ENCODE results near the gene MBTPS1. TPM values are rescaled to one million over a fixed set of nuclear protein-coding genes. Genes with fewer than 3 reads are reported as not detected.

The MBTPS1 gene
- total RNA-seq, 2 donors from 2014 or later, result 79.0 to 133 TPM

- 91% methylated on average over 6 of the region's 6 CpGs for WGBS
- Histone ChIP-seq H3K27ac (no peak overlapping the region), H3K36me3 (peaks cover 0 to 7% of the 10 kb centered on the region in 2 donors), H3K4me3 (no peak overlapping the region), H3K27me3 (replicated peaks; ENCODE audit: insufficient read depth) (no peaks in the 10 kb centered on the region), H3K4me1 (replicated peaks) (no peaks in the 10 kb centered on the region), H3K9me3 (no peaks in the 10 kb centered on the region)
- intact Hi-C loops (cut with DNase I), result no loop called here
- TF ChIP-seq, protein P1, sequence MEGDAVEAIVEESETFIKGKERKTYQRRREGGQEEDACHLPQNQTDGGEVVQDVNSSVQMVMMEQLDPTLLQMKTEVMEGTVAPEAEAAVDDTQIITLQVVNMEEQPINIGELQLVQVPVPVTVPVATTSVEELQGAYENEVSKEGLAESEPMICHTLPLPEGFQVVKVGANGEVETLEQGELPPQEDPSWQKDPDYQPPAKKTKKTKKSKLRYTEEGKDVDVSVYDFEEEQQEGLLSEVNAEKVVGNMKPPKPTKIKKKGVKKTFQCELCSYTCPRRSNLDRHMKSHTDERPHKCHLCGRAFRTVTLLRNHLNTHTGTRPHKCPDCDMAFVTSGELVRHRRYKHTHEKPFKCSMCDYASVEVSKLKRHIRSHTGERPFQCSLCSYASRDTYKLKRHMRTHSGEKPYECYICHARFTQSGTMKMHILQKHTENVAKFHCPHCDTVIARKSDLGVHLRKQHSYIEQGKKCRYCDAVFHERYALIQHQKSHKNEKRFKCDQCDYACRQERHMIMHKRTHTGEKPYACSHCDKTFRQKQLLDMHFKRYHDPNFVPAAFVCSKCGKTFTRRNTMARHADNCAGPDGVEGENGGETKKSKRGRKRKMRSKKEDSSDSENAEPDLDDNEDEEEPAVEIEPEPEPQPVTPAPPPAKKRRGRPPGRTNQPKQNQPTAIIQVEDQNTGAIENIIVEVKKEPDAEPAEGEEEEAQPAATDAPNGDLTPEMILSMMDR (IDR thresholded peaks at IDR 0.05), result no peak
- TF ChIP-seq POLR2AphosphoS5 (IDR thresholded peaks at IDR 0.05), result no peak
- TF ChIP-seq POLR2A (IDR thresholded peaks at IDR 0.05), result no peak
- no peak for DNase-seq (ENCODE audit: low spot score)
These were observed 69.1 kb downstream of the MBTPS1 start for GRCh38 chr16:84047626-84048025.

GRCh38 chr16:84047206-84047605 is 69.5 kb downstream of the MBTPS1 start:
- Histone ChIP-seq H3K36me3 (peaks cover 0 to 3% of the 10 kb centered on the region in 2 donors), H3K27me3 (replicated peaks; ENCODE audit: insufficient read depth) (no peaks in the 10 kb centered on the region), H3K9me3 (no peaks in the 10 kb centered on the region), H3K4me3 (no peak overlapping the region), H3K27ac (no peak overlapping the region), H3K4me1 (replicated peaks) (no peaks in the 10 kb centered on the region)
- intact Hi-C loops (cut with DNase I), result no loop called here
- WGBS, result 89% methylated on average over 6 of the region's 6 CpGs
- TF ChIP-seq POLR2AphosphoS5 (IDR thresholded peaks at IDR 0.05), result no peak
- TF ChIP-seq, protein P1 (IDR thresholded peaks at IDR 0.05), result no peak
- TF ChIP-seq POLR2A (IDR thresholded peaks at IDR 0.05), result no peak
- no peak for DNase-seq (ENCODE audit: low spot score)

DNA sequence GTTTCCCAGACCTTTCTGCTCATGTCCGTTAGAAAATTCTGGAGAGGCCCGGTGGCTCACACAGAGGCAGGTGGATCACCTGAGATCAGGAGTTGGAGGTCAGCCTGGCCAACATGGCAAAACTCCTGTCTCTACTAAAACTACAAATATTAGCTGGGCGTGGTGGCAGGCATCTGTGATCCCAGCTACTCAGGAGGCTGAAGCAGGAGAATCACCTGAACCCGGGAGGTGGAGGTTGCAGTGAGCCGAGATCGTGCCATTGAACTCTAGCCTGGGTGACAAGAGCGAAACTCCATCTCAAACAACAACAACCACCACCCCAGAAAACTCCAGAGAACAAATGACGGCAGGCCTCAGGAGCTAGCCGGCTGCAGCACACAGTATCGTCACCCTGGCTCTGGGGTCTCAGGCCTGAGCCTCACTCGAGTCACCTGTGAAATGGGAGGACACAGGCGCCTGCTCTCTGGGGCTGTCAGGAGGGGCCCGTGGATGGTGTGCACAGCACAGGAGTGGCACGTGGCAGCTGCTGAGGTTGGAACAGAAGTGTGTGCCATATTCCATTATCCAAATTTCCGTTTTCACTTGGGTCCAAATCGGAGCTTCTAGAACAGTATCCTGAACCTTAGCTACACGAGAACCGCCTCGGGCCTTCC is 70.8 kb downstream of the MBTPS1 start:
- Histone ChIP-seq H3K27me3 (replicated peaks; ENCODE audit: insufficient read depth) (no peaks in the 10 kb centered on the region), H3K36me3 (no peaks in the 10 kb centered on the region), H3K9me3 (no peaks in the 10 kb centered on the region), H3K4me3 (no peak overlapping the region), H3K4me1 (replicated peaks) (no peaks in the 10 kb centered on the region), H3K27ac (no peak overlapping the region)
- intact Hi-C loops (cut with DNase I), result no loop called here
- WGBS, result 96% methylated on average over 19 of the region's 19 CpGs
- TF ChIP-seq, protein P1 (IDR thresholded peaks at IDR 0.05), result no peak
- TF ChIP-seq POLR2A (IDR thresholded peaks at IDR 0.05), result no peak
- no peak for TF ChIP-seq POLR2AphosphoS5 (IDR thresholded peaks at IDR 0.05)
- no peak for DNase-seq (ENCODE audit: low spot score)

DNA sequence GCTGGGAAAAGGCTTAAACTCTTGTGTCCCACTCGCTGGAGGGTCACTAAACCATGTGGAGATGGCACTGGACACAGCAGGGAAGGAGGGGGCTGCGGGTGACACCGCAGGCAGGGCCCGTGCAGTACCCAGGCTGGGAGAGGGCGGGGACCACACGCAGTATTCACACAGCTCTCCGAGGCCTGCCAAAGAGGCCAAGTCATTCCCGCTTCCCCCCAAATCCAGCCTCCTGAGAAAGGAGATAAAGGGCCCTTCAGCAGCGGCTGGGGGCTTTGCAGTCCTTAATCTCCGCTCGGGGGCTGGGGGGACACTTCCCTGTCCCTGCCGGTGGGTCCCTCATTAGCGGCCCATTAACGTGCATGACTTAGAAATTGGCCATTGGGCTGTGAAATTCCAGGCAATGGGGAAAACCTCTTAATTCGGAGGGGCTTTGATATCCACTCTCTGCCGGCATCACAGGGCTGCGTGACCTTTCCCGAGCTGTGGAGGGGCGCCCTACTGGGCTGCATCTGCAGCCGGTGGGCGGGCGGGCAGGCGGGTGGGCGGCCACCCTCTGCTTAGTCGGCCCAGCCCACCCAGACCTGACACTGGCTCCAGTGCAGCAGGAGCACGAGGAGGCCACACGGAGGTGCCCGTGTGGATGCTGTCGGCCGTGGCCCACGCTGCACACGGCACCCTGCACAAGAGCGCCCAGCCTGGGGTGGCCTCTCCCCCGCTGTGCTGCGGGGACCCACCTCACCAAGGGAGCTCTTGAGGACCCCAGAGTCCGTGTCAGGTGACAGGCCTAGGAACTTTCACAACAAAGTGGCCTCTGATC is 71.5 kb downstream of the MBTPS1 start:
- no peak overlapping the region for H3K27ac ChIP-seq
- TF ChIP-seq POLR2AphosphoS5 (IDR thresholded peaks at IDR 0.05) (no peak), POLR2A (IDR thresholded peaks at IDR 0.05) (no peak)
- TF ChIP-seq, protein P1 (IDR thresholded peaks at IDR 0.05), result no peak
- H3K4me1 ChIP-seq (replicated peaks), result no peaks in the 10 kb centered on the region
- DNase-seq (ENCODE audit: low spot score), result no peak
- H3K4me3 ChIP-seq, result no peak overlapping the region
- intact Hi-C loops (cut with DNase I), result no loop called here
- peaks cover 1% of the 10 kb centered on the region for H3K27me3 ChIP-seq (replicated peaks; ENCODE audit: insufficient read depth)
- 67% methylated on average over 34 of the region's 36 CpGs for WGBS
- no peaks in the 10 kb centered on the region for H3K9me3 ChIP-seq
- no peaks in the 10 kb centered on the region for H3K36me3 ChIP-seq
